ENCODE results near the gene GIMAP5. TPM values are rescaled to one million over a fixed set of nuclear protein-coding genes. Genes with fewer than 3 reads are reported as not detected.

GIMAP5 gene
- polyA plus RNA-seq, 1 donor, result 9.0 TPM

GRCh38 chr7:150719436-150719835 is 17.8 kb upstream of the GIMAP5 start:
- no peak for DNase-seq
- Histone ChIP-seq H3K36me3 (ENCODE audit: control insufficient read depth, insufficient read depth, low read length) (no peaks in the 10 kb centered on the region), H3K4me3 (ENCODE audit: low read length) (no peak overlapping the region), H3K27ac (ENCODE audit: low read length) (no peak overlapping the region), H3K27me3 (ENCODE audit: control insufficient read depth, insufficient read depth, low read length) (no peaks in the 10 kb centered on the region), H3K9me3 (ENCODE audit: control insufficient read depth, low read depth, low read length) (peaks cover 6% of the 10 kb centered on the region), H3K4me1 (ENCODE audit: control insufficient read depth, insufficient read depth, low read length) (no peaks in the 10 kb centered on the region)
- 100% methylated on average over 1 of the region's 4 CpGs for WGBS (ENCODE audit: insufficient coverage, low lambda C conversion rate)

- Histone ChIP-seq H3K27ac (ENCODE audit: low read length) (no peak overlapping the region), H3K4me1 (ENCODE audit: control insufficient read depth, insufficient read depth, low read length) (no peaks in the 10 kb centered on the region), H3K36me3 (ENCODE audit: control insufficient read depth, insufficient read depth, low read length) (no peaks in the 10 kb centered on the region), H3K9me3 (ENCODE audit: control insufficient read depth, low read depth, low read length) (peaks cover 6% of the 10 kb centered on the region), H3K27me3 (ENCODE audit: control insufficient read depth, insufficient read depth, low read length) (no peaks in the 10 kb centered on the region), H3K4me3 (ENCODE audit: low read length) (no peak overlapping the region)
- whole genome bisulfite sequencing (ENCODE audit: insufficient coverage, low lambda C conversion rate), result no CpG with 5 or more reads among the region's 52 CpGs
- no peak for DNase-seq
Observed at GRCh38 chr7:150719960-150720891, 17.0 kb upstream of the GIMAP5 start.

GRCh38 chr7:150721970-150722373 is 15.2 kb upstream of the GIMAP5 start:
- no peak overlapping the region for H3K4me3 ChIP-seq (ENCODE audit: low read length)

GRCh38 chr7:150722431-150722931 is 14.7 kb upstream of the GIMAP5 start:
- WGBS (ENCODE audit: insufficient coverage, low lambda C conversion rate), result no CpG with 5 or more reads among the region's 12 CpGs
- no peaks in the 10 kb centered on the region for H3K27me3 ChIP-seq (ENCODE audit: control insufficient read depth, insufficient read depth, low read length)
- no peak overlapping the region for H3K27ac ChIP-seq (ENCODE audit: low read length)
- DNase-seq, result no peak
- no peak overlapping the region for H3K4me3 ChIP-seq (ENCODE audit: low read length)
- no peaks in the 10 kb centered on the region for H3K4me1 ChIP-seq (ENCODE audit: control insufficient read depth, insufficient read depth, low read length)
- peaks cover 13% of the 10 kb centered on the region for H3K9me3 ChIP-seq (ENCODE audit: control insufficient read depth, low read depth, low read length)
- H3K36me3 ChIP-seq (ENCODE audit: control insufficient read depth, insufficient read depth, low read length), result no peaks in the 10 kb centered on the region

More at GRCh38 chr7:150721970-150722373, 15.2 kb upstream of the GIMAP5 start:
- WGBS (ENCODE audit: insufficient coverage, low lambda C conversion rate), result no CpG with 5 or more reads among the region's 11 CpGs
- Histone ChIP-seq H3K4me1 (ENCODE audit: control insufficient read depth, insufficient read depth, low read length) (no peaks in the 10 kb centered on the region), H3K36me3 (ENCODE audit: control insufficient read depth, insufficient read depth, low read length) (no peaks in the 10 kb centered on the region), H3K9me3 (ENCODE audit: control insufficient read depth, low read depth, low read length) (peaks cover 13% of the 10 kb centered on the region), H3K27ac (ENCODE audit: low read length) (no peak overlapping the region), H3K27me3 (ENCODE audit: control insufficient read depth, insufficient read depth, low read length) (no peaks in the 10 kb centered on the region)
- no peak for DNase-seq

- H3K27ac ChIP-seq (ENCODE audit: low read length), result no peak overlapping the region
- H3K4me3 ChIP-seq (ENCODE audit: low read length), result no peak overlapping the region
- no peaks in the 10 kb centered on the region for H3K36me3 ChIP-seq (ENCODE audit: control insufficient read depth, insufficient read depth, low read length)
- no peaks in the 10 kb centered on the region for H3K27me3 ChIP-seq (ENCODE audit: control insufficient read depth, insufficient read depth, low read length)
- whole genome bisulfite sequencing (ENCODE audit: insufficient coverage, low lambda C conversion rate), result no CpG with 5 or more reads among the region's 1 CpG
- H3K9me3 ChIP-seq (ENCODE audit: control insufficient read depth, low read depth, low read length), result peaks cover 13% of the 10 kb centered on the region
- H3K4me1 ChIP-seq (ENCODE audit: control insufficient read depth, insufficient read depth, low read length), result peaks cover 5% of the 10 kb centered on the region
- DNase-seq, result no peak
Observed at GRCh38 chr7:150723467-150723866, 13.8 kb upstream of the GIMAP5 start.

GRCh38 chr7:150727381-150727780 is 9.8 kb upstream of the GIMAP5 start:
- Histone ChIP-seq H3K27me3 (ENCODE audit: control insufficient read depth, insufficient read depth, low read length) (no peaks in the 10 kb centered on the region), H3K36me3 (ENCODE audit: control insufficient read depth, insufficient read depth, low read length) (no peaks in the 10 kb centered on the region), H3K27ac (ENCODE audit: low read length) (no peak overlapping the region), H3K4me3 (ENCODE audit: low read length) (no peak overlapping the region), H3K9me3 (ENCODE audit: control insufficient read depth, low read depth, low read length) (peaks cover 7% of the 10 kb centered on the region), H3K4me1 (ENCODE audit: control insufficient read depth, insufficient read depth, low read length) (peaks cover 5% of the 10 kb centered on the region)
- peak; percentile 63 to 88 for DNase-seq
- no CpG with 5 or more reads among the region's 3 CpGs for WGBS (ENCODE audit: insufficient coverage, low lambda C conversion rate)

GRCh38 chr7:150728011-150728410 is 9.2 kb upstream of the GIMAP5 start:
- peaks cover 5% of the 10 kb centered on the region for H3K4me1 ChIP-seq (ENCODE audit: control insufficient read depth, insufficient read depth, low read length)
- no peaks in the 10 kb centered on the region for H3K36me3 ChIP-seq (ENCODE audit: control insufficient read depth, insufficient read depth, low read length)
- H3K27me3 ChIP-seq (ENCODE audit: control insufficient read depth, insufficient read depth, low read length), result peaks cover 3% of the 10 kb centered on the region
- H3K27ac ChIP-seq (ENCODE audit: low read length), result no peak overlapping the region
- peaks cover 7% of the 10 kb centered on the region for H3K9me3 ChIP-seq (ENCODE audit: control insufficient read depth, low read depth, low read length)
- no peak for DNase-seq
- no peak overlapping the region for H3K4me3 ChIP-seq (ENCODE audit: low read length)

- Histone ChIP-seq H3K27ac (ENCODE audit: low read length) (no peak overlapping the region), H3K27me3 (ENCODE audit: control insufficient read depth, insufficient read depth, low read length) (peaks cover 5% of the 10 kb centered on the region), H3K9me3 (ENCODE audit: control insufficient read depth, low read depth, low read length) (peaks cover 7% of the 10 kb centered on the region), H3K4me1 (ENCODE audit: control insufficient read depth, insufficient read depth, low read length) (peaks cover 5% of the 10 kb centered on the region), H3K36me3 (ENCODE audit: control insufficient read depth, insufficient read depth, low read length) (no peaks in the 10 kb centered on the region), H3K4me3 (ENCODE audit: low read length) (no peak overlapping the region)
- no peak for DNase-seq
Observed at GRCh38 chr7:150728609-150729008, 8.6 kb upstream of the GIMAP5 start.

GRCh38 chr7:150731916-150732315 is 5.3 kb upstream of the GIMAP5 start:
- Histone ChIP-seq H3K9me3 (ENCODE audit: control insufficient read depth, low read depth, low read length) (no peaks in the 10 kb centered on the region), H3K27me3 (ENCODE audit: control insufficient read depth, insufficient read depth, low read length) (peaks cover 7% of the 10 kb centered on the region), H3K4me3 (ENCODE audit: low read length) (no peak overlapping the region), H3K4me1 (ENCODE audit: control insufficient read depth, insufficient read depth, low read length) (peaks cover 5% of the 10 kb centered on the region), H3K36me3 (ENCODE audit: control insufficient read depth, insufficient read depth, low read length) (no peaks in the 10 kb centered on the region), H3K27ac (ENCODE audit: low read length) (no peak overlapping the region)
- WGBS (ENCODE audit: insufficient coverage, low lambda C conversion rate), result no CpG with 5 or more reads among the region's 1 CpG
- no peak for DNase-seq

GRCh38 chr7:150732786-150733481 is 4.3 kb upstream of the GIMAP5 start:
- Histone ChIP-seq H3K27ac (ENCODE audit: low read length) (no peak overlapping the region), H3K4me3 (ENCODE audit: low read length) (no peak overlapping the region), H3K9me3 (ENCODE audit: control insufficient read depth, low read depth, low read length) (no peaks in the 10 kb centered on the region), H3K36me3 (ENCODE audit: control insufficient read depth, insufficient read depth, low read length) (no peaks in the 10 kb centered on the region), H3K4me1 (ENCODE audit: control insufficient read depth, insufficient read depth, low read length) (peaks cover under 1% of the 10 kb centered on the region), H3K27me3 (ENCODE audit: control insufficient read depth, insufficient read depth, low read length) (peaks cover 12% of the 10 kb centered on the region)
- no peak for DNase-seq
- WGBS (ENCODE audit: insufficient coverage, low lambda C conversion rate), result 43% methylated on average over 1 of the region's 5 CpGs

Data from large intestine (tissue), 3 donors.